Activated CD8-positive, alpha-beta memory T cell treated with anti-CD3 and anti-CD28 coated beads for 48 hours (primary cell): ENCODE data around the gene TATDN2.
A peak's percentile ranks its signal among the peaks of the same experiment; 100 is the strongest.
"Not testable (repeated sequence)": the region's sequence is repeated elsewhere in the genome, so short reads cannot be mapped to it uniquely, and the experiment has no call there.

ENCODE experiments used
- DNase-seq, 3 experiments: peaks; one replicate each; pipeline ENCODE4 v3.0.0-alpha.2; 2020; ENCODE audit warnings: low read depth in 2 of 3, low spot score in 2 of 3

Gene TATDN2

DNA sequence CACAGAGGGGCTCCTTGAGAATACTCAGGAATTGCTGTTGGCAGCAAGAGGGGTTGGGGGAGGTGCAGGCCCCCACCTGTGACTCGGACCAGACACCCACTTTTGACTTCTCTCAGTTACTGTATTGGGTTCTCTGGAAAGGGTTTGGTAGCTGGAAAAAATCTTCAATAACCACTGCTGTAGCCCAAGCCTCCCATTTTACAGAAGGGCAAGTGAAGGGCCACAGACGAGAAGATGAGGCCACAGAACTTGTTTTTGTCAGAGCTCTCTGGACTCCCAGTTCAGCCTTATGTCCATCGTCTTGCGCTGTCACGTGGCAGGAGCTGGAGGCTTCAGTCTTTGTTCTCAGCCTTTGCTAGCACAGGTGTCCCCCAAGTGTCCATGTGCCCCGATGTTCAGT is 12.7 kb upstream of the TATDN2 start:
- no peak for DNase-seq

DNA sequence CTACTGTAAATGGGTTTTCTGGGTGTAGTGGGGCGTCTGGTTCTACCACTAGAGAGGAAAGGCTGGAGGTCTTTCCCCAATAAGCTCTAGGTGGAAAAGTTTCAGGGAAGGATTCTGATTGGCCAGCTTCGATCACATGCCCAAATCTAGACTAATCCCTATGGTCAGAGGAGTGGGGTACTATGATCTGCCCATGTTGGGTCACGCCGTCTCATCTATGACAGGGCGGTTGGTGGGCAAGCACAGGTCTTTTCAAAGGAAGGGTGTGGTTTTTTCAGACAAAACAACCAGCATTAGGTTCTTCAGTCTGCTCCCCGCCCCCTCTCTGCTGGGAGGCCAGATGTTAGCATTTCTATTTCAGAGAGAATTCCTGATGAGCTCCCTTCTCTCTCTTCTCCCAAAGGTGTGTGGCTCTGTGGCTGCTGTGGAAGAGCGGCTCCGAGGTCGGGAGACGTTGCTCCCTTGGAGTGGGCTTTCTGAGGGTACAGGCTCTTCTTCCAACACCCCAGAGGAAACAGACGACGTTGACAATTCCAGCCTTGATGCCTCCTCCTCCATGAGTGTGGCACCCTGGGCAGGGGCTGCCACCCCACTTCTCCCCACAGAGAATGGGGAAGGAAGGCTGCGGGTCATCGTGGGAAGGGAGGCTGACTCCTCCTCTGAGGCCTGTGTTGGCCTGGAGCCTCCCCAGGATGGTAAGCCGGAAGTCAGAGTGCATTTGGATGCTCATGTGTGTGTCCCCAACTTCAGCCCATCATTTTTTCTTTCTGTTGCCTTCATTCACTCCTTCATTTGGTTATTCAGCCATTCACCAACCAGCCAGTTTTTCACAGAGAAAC is 9.7 kb upstream of the TATDN2 start:
- DNase-seq, result no peak

GRCh38 chr3:10240799-10241198 is 7.5 kb upstream of the TATDN2 start:
- no peak for DNase-seq

DNA sequence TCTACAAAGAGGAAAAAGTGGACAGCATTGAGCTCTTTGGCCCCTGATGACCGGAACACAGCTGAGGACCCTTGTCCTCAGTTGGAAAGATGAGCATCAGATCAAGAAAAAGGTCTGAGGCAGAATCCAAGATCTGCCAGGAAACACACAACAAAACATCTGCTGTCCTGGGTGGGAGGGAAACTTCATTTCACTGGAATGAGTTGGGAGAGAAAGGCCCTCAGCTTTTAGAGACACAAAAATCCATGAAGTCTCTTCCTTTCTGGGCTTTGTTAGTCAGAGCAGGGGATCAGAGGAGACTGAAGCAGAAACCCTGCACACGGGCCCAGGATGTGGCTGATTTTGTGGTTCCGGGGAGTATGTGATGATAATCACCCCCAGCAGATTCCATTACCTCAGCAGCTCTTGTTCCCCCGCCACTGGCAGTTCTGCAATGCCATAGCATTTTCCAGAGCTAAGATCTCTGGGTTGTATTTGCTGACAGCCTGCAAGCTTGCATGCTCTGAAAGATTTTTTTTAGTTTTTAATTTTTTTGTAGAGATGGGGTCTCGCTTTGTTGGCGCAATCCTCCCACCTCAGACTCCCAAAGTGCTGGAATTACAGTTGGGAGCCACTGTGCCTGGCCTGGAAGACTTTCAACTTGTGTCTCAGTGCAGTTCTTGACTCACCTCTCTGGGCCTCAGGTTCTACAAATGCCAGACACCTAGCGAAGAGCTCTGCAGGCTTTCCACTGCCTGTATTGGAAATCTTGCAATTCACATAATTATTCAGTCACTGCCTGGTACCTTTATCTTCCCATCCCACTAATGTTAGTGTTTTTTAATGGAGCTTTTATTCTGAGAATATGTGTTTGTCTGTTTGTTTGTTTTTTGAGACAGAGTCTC is 5.8 kb upstream of the TATDN2 start:
- peak in 2 of 3 experiments; percentile 41 to 55 for DNase-seq

DNA sequence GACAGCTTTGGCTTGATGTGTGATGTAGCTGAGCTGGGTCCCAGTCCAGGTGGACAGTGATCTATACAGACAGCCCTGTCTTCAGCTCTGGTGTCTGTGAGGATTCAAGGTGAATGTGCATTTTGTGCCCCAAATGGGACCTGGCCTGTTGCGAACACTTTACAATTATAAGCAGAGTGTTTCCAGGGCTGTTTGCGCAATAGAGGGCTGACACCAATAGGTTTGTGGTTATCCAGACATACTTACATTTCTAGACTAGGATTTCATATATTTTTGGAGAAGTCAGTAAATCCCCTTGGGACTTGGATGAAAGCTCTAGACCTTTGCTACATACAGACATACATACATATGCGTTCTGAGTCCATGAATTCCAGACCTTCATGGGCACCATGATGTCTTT is 4.2 kb upstream of the TATDN2 start:
- DNase-seq, result no peak

DNA sequence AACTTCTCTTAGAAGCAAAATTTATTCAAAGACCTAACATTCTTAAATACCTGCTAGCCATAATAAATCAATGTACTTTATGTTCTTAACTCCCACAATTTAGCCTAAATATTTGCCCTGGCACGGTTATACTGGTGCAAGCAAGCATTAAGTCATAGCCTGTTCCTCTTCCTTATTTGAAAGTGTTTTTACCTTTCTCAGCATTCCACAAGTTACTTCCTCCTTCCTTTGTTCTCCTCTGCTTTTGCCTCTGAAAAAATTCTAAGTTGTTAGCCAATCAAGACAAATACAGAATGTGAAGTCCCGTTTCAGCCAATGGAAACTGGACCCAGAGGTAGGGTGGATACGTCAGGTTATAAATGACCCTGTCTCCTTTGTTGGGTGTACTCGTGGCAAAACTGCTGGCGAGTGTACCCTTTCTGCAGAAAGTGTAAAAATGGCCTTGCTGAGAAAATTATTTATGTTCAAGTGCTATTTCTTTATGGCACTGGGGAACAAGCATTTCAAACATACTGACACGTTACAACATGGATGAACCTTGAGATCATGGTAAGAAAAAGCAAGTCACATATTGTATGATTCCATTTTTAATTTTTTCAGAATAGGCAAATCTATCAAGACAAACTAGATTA is 3.1 kb upstream of the TATDN2 start:
- no peak for DNase-seq

GRCh38 chr3:10247679-10248183 is 528 bp upstream of the TATDN2 start:
- no peak for DNase-seq

- peak; percentile 49 to 63 (median 53) for DNase-seq
These were observed 907 bp downstream of the TATDN2 start for GRCh38 chr3:10248984-10249748.

- no peak for DNase-seq
These were observed 1.6 kb downstream of the TATDN2 start for GRCh38 chr3:10249833-10250232.

DNA sequence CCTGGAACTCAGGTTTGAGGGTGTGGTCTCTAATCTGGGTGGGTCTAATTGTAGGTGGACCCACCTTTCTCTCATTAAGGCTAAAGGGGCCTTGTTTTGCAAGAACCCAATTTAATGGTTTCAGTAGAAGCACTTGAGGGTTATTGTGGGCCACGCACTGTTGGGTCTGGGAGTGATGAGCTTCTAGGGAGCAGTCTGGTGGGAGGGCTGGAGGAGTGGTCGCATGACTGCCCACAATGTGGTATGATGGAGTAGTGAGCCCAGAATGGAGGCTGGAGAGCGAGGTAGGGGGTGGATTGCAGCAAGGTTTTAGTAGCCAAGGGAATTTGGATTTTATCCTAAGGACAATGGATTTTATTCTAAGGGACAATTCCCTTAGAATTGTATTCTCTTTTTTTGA is 2.7 kb downstream of the TATDN2 start:
- no peak for DNase-seq

- no peak for DNase-seq
These were observed 5.5 kb downstream of the TATDN2 start for GRCh38 chr3:10253731-10254130.

DNA sequence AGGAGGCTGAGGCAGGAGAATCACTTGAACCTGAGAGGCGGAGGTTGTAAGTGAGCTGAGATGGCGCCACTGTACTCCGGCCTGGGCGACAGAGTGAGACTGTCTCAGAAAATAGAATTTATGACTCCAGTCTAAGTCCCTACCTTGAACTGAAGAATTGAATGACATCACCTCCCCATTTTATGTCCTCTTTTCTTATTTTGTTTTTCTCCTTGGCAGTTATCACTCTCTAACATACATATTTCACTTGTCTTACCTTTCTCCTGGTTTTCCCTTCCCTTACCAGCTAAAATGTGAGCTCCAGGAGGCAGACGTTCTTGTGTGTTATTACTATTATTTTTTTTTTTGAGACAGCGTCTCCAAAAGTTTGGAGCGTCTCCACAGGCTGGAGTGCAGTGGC is 7.6 kb downstream of the TATDN2 start:
- DNase-seq, result no peak

DNA sequence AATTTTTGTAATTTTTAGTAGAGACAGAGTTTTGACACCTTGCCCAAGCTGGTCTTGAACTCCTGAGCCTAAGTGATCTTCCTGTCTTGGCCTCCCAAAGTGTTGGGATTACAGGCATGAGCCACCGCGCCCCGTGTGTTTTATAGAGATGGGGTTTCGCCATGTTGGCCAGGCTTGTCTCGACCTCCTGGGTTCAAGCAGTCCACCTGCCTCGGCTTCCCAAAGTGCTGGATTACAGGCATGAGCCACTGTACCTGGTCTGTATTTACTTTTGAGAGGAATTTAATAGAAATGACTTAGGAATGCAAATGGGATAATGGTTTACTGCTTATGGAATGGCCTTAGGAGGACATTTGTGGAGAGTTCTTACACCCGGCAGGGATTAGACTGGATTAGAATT is 10.8 kb downstream of the TATDN2 start:
- no peak for DNase-seq

GRCh38 chr3:10259798-10260197 is 11.5 kb downstream of the TATDN2 start:
- DNase-seq, result no peak

DNA sequence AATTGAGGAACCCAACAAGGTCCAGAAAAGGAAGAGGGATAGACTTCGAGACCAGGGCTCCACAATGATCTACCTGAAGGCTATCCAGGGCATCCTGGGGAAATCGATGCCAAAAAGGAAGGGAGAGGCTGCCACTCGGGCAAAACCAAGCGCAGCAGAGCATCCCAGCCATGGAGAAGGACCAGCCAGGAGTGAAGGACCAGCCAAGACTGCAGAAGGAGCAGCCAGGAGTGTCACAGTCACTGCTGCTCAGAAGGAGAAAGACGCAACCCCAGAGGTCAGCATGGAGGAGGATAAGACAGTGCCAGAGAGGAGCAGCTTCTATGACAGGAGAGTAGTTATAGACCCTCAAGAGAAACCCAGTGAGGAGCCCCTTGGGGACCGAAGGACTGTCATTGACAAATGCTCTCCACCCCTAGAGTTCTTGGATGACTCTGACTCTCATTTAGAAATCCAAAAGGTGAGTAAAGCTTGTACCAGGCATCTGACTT is 12.0 kb downstream of the TATDN2 start:
- DNase-seq, result no peak

DNA sequence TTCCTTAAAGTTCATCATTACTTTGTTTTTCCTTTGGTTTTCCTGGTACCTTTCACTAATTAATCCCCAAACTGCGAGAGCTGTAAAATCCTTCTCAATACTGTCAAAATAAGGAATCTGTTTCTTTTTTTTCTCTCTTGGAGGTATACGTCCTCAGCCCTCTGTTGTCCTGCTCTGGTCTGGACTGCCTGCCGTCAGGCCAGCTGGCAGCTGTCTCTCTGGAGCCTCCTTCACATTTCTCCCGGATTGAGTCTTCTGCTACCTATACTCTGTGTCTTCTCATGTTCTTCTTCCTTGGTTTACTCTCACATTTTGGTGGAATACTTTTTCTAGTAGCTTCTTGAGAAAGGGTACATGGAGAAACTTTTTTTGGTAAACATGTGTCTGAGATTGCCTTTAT is 13.8 kb downstream of the TATDN2 start:
- DNase-seq, result no peak

- peak in 1 of 3 experiments; percentile 33 for DNase-seq
These were observed 15.5 kb downstream of the TATDN2 start for GRCh38 chr3:10263646-10264363.

DNA sequence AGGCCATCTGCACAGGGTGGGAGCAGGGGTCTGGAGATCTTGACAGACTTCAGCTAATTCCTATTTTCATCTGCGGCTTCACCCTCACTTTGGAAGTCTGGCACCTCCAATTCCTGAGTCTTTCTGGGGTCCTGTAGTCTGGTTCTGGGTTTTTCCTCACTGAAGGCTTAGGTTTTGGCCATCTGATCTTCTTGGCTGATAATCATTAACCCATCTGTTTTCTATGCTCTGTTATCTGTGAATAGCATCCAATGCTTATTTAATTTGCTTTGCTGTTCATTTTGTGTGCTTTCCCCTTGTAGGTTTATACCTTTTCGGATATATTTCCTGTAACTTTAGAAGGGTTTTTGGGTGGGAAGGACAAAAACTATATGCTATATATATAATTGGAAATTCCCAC is 17.6 kb downstream of the TATDN2 start:
- DNase-seq, result no peak

DNA sequence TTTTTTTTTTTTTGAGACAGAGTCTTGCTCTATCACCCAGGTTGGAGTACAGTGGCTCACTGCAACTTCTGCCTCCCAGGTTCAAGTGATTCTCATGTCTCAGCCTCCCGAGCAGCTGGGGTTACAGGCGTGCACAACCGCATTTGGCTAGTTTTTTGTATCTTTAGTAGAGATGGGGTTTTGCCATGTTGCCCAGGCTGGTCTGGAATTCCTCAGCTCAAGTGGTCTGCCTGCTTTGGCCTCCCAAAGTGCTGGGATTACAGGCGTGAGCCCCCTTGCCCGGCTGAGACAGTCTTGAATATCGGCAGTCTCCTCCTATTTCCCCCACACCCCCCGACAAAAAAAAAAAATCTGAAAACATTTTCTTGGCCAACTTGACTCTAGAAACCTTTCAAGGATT is 18.7 kb downstream of the TATDN2 start:
- not testable (repeated sequence) for DNase-seq

DNA sequence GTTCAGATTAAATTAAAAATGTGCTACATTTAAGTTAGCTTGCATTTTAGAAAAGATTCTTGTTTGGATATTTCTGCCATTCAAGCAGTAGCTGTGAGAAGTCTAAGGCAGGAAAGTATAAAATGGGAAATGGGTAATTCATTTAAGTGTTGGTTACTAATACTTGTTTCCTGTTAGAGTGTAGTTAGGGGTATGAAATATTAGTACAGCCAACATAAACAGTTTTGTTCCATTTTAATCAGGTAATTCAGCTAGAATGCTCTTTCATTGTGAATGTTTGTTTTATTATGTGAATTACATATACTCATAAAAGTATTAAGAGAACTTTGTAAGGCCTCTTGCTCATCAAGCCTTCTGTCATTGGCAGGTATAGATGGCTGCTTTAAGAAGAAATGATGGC is 19.9 kb downstream of the TATDN2 start:
- no peak for DNase-seq
